Tibial artery (tissue), 4 donors: Measurements from ENCODE around the gene PLEKHG4B.

Experiments
- DNase-seq, 2 donors: peaks; one replicate each; pipeline ENCODE4 v3.0.0-alpha.2; 2019
- H3K27ac ChIP-seq, 2 donors: fragments of 200-600 bp; sonication (generic) in 1 of 2; 1 replicate in 1 of 2; 2 replicates in 1 of 2; pipeline ENCODE4 v1.5.1; 2018 to 2019; ENCODE audit warnings: mild to moderate bottlenecking in 1 of 2
- H3K27me3 ChIP-seq, 2 donors: fragments of 200-600 bp; sonication (generic) in 1 of 2; one replicate each; pipeline versions ENCODE4 v1.5.1 to v1.6.0; 2016 to 2019
- H3K36me3 ChIP-seq, 3 donors: fragments of 200-600 bp; sonication (generic) in 2 of 3; one replicate each; pipeline ENCODE4 v1.5.1; 2016 to 2019; ENCODE audit warnings: mild to moderate bottlenecking in 2 of 3
- H3K4me1 ChIP-seq, 4 donors: fragments of 200-600 bp; sonication (generic) in 2 of 4; 1 replicate in 3 of 4; 2 replicates in 1 of 4; pipeline ENCODE4 v1.5.1; 2016 to 2019
- H3K4me3 ChIP-seq, 2 donors: fragments of 200-600 bp; sonication (generic) in 1 of 2; 1 replicate in 1 of 2; 2 replicates in 1 of 2; pipeline ENCODE4 v1.5.1; 2018 to 2019; ENCODE audit warnings: mild to moderate bottlenecking in 2 of 2
- H3K9me3 ChIP-seq, 3 donors: fragments of 200-600 bp; sonication (generic) in 1 of 3; one replicate each; pipeline ENCODE4 v1.5.1; 2016 to 2019
- CTCF ChIP-seq, 2 experiments: fragments of 200-600 bp in 1 of 2; fragments of 450-650 bp in 1 of 2; IDR thresholded peaks; one replicate each; pipeline ENCODE4 v1.5.1; 2017 to 2019; ENCODE audit warnings: antibody characterized with exemption in 2 of 2, mild to moderate bottlenecking in 1 of 2, moderate library complexity in 1 of 2
- intact Hi-C: fragments of 100-400 bp; cut with DNase I; formaldehyde crosslinking; loops from one replicate; pipeline ENCODE4 v1.15.0; 2023; ENCODE audit warnings: low total_unique reads

PLEKHG4B gene

DNA sequence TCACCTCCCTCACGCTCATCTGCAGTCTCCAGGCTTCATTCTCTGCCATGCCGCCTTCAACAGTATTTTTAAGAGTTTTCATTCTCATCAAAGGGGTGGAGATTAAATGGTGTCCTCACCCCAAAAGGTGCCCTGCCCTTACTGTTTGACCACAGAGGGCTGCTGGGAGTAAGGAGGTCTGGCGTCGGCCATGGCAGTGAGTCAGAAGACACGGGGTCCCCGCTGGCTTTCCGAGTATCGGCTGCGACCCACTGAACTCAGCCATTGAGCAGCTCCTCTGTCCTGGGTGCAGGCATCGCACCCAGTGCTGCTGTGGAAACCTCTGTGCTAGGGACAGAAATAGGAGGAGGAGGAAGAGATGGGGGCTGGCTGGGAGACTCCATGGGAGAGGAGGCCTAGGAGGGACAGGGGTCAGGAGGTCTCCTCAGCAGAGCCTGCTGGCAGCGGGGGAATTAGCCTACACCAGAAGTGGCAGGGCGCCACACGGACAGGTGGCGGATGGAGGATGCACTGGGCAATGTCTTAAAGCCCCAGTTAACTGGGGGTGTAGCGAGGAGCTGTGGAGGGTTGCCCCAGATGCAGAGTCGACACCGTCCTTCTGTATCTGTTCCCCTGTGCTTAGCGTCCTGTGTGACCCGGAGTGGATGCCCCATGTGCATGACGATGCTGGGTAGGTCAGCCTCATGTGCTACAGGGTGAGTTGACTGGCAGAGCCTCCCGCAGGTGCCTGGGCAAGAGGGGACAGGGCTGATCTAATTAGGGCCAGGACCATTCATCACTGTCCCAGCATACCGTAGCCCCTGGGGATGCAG is 15.4 kb upstream of the PLEKHG4B start:
- H3K27ac ChIP-seq = no peak overlapping the region
- H3K9me3 ChIP-seq = no peaks in the 10 kb centered on the region
- DNase-seq = no peak
- no peaks in the 10 kb centered on the region for H3K4me1 ChIP-seq
- no peak overlapping the region for H3K4me3 ChIP-seq
- H3K27me3 ChIP-seq = peaks cover 0 to 43% of the 10 kb centered on the region in 2 donors
- TF ChIP-seq CTCF (IDR thresholded peaks at IDR 0.05) = no peak
- H3K36me3 ChIP-seq = no peaks in the 10 kb centered on the region
- intact Hi-C loops = no loop called here

GRCh38 chr5:77170-77501 is 14.8 kb upstream of the PLEKHG4B start:
- no peaks in the 10 kb centered on the region for H3K9me3 ChIP-seq
- DNase-seq = no peak
- TF ChIP-seq CTCF (IDR thresholded peaks at IDR 0.05) = no peak
- intact Hi-C loops = no loop called here
- no peak overlapping the region for H3K27ac ChIP-seq
- no peak overlapping the region for H3K4me3 ChIP-seq
- peaks cover 0 to 49% of the 10 kb centered on the region in 2 donors for H3K27me3 ChIP-seq
- H3K4me1 ChIP-seq = no peaks in the 10 kb centered on the region
- H3K36me3 ChIP-seq = no peaks in the 10 kb centered on the region

GRCh38 chr5:77546-77945 is 14.4 kb upstream of the PLEKHG4B start:
- Histone ChIP-seq H3K4me1 (no peaks in the 10 kb centered on the region), H3K27me3 (peaks cover 0 to 49% of the 10 kb centered on the region in 2 donors), H3K36me3 (no peaks in the 10 kb centered on the region), H3K27ac (no peak overlapping the region), H3K9me3 (no peaks in the 10 kb centered on the region), H3K4me3 (no peak overlapping the region)
- TF ChIP-seq CTCF (IDR thresholded peaks at IDR 0.05) = no peak
- intact Hi-C loops = no loop called here
- DNase-seq = no peak

GRCh38 chr5:77957-78804 is 13.8 kb upstream of the PLEKHG4B start:
- Histone ChIP-seq H3K4me3 (no peak overlapping the region), H3K9me3 (no peaks in the 10 kb centered on the region), H3K36me3 (no peaks in the 10 kb centered on the region), H3K27ac (no peak overlapping the region), H3K27me3 (peaks cover 0 to 49% of the 10 kb centered on the region in 2 donors), H3K4me1 (no peaks in the 10 kb centered on the region)
- intact Hi-C loops = no loop called here
- no peak for DNase-seq
- no peak for TF ChIP-seq CTCF (IDR thresholded peaks at IDR 0.05)

- Histone ChIP-seq H3K4me3 (no peak overlapping the region), H3K36me3 (no peaks in the 10 kb centered on the region), H3K27ac (no peak overlapping the region), H3K27me3 (peaks cover 0 to 47% of the 10 kb centered on the region in 2 donors), H3K9me3 (no peaks in the 10 kb centered on the region), H3K4me1 (no peaks in the 10 kb centered on the region)
- DNase-seq = no peak
- TF ChIP-seq CTCF (IDR thresholded peaks at IDR 0.05) = no peak
- intact Hi-C loops = no loop called here
Measured at GRCh38 chr5:78805-79149, 13.2 kb upstream of the PLEKHG4B start.
